Posterior cingulate gyrus (tissue), 11 donors: ENCODE measurements around the gene IMPA2.

Experiments
- DNase-seq, 10 donors: peaks; one replicate each; pipeline versions ENCODE4 v3.0.0 to v3.0.0-alpha.2; 2020 to 2021; ENCODE audit warnings: mixed read lengths in 3 of 10
- intact Hi-C: fragments of 100-400 bp; cut with DNase I; formaldehyde crosslinking; loops from one replicate; pipeline ENCODE4 v1.15.1; 2023

The IMPA2 gene

GRCh38 chr18:11985586-11985985 is 4.3 kb downstream of the IMPA2 start:
- intact Hi-C loops, result no loop called here
- DNase-seq, result peak in 2 of 10 donors; percentile 28 to 49

- DNase-seq, result peak in 3 of 10 donors; percentile 44 to 63 (median 46)
- intact Hi-C loops, result no loop called here
Measured at GRCh38 chr18:11986061-11986460, 4.8 kb downstream of the IMPA2 start.

GRCh38 chr18:11987527-11987926 is 6.2 kb downstream of the IMPA2 start:
- peak in 1 of 10 donors; percentile 16 for DNase-seq
- intact Hi-C loops, result no loop called here

- intact Hi-C loops, result no loop called here
- peak in 2 of 10 donors; percentile 35 for DNase-seq
Measured at GRCh38 chr18:11989174-11989573, 7.9 kb downstream of the IMPA2 start.

- peak in 3 of 10 donors; percentile 17 to 74 (median 51) for DNase-seq
- intact Hi-C loops, result no loop called here
Measured at GRCh38 chr18:11989966-11990380, 8.7 kb downstream of the IMPA2 start.

GRCh38 chr18:11990539-11990938 is 9.2 kb downstream of the IMPA2 start:
- DNase-seq, result peak in 3 of 10 donors; percentile 33 to 46 (median 42)
- intact Hi-C loops, result no loop called here

GRCh38 chr18:11991021-11991795 is 9.9 kb downstream of the IMPA2 start:
- peak in 3 of 10 donors; percentile 39 to 83 (median 61) for DNase-seq
- intact Hi-C loops, result no loop called here

GRCh38 chr18:11992096-11992790 is 10.9 kb downstream of the IMPA2 start:
- intact Hi-C loops, result no loop called here
- DNase-seq, result peak in 2 of 10 donors; percentile 25 to 45

- peak in 3 of 10 donors; percentile 38 to 75 (median 58) for DNase-seq
- intact Hi-C loops, result no loop called here
Measured at GRCh38 chr18:11993264-11993916, 12.1 kb downstream of the IMPA2 start.

GRCh38 chr18:11994336-11994702 is 13.0 kb downstream of the IMPA2 start:
- intact Hi-C loops, result loop anchor here (2.0 kb wide), 1 partner anchor 56 kb away; no protein-coding TSS in a partner anchor
- peak in 3 of 10 donors; percentile 24 to 59 (median 53) for DNase-seq

GRCh38 chr18:11994703-11995444 is 13.6 kb downstream of the IMPA2 start:
- intact Hi-C loops, result loop anchor here (2.0 kb wide), 1 partner anchor 56 kb away; no protein-coding TSS in a partner anchor

GRCh38 chr18:11995445-11996189 is 14.3 kb downstream of the IMPA2 start:
- intact Hi-C loops, result loop anchor here (2.0 kb wide), 1 partner anchor 57 kb away; no protein-coding TSS in a partner anchor
- peak in 9 of 10 donors; percentile 38 to 93 (median 61) for DNase-seq

More at GRCh38 chr18:11994703-11995444, 13.6 kb downstream of the IMPA2 start:
- peak in 3 of 10 donors; percentile 57 to 72 (median 65) for DNase-seq

GRCh38 chr18:11996190-11996754 is 15.0 kb downstream of the IMPA2 start:
- intact Hi-C loops, result no loop called here
- DNase-seq, result peak in 3 of 10 donors; percentile 18 to 52 (median 48)

GRCh38 chr18:11996907-11997306 is 15.6 kb downstream of the IMPA2 start:
- intact Hi-C loops, result no loop called here
- peak in 2 of 10 donors; percentile 24 to 55 for DNase-seq

GRCh38 chr18:11997466-11997865 is 16.2 kb downstream of the IMPA2 start:
- intact Hi-C loops, result no loop called here
- DNase-seq, result peak in 3 of 10 donors; percentile 56 to 80 (median 59)

GRCh38 chr18:11998193-11998592 is 16.9 kb downstream of the IMPA2 start:
- intact Hi-C loops, result no loop called here
- peak in 4 of 10 donors; percentile 45 to 87 (median 82) for DNase-seq

GRCh38 chr18:11999429-11999828 is 18.1 kb downstream of the IMPA2 start:
- peak in 3 of 10 donors; percentile 67 to 83 (median 69) for DNase-seq
- intact Hi-C loops, result no loop called here

GRCh38 chr18:12000072-12000659 is 18.9 kb downstream of the IMPA2 start:
- peak in 1 of 10 donors; percentile 8 for DNase-seq
- intact Hi-C loops, result no loop called here
